ENCODE data around the gene CENPS.
"Not testable (repeated sequence)": the region's sequence is repeated elsewhere in the genome, so short reads cannot be mapped to it uniquely, and the experiment has no call there.

The CENPS gene

GRCh38 chr1:10421637-10422036 is 8.6 kb upstream of the CENPS start:
- DNase-seq: no peak

GRCh38 chr1:10424034-10424433 is 6.2 kb upstream of the CENPS start:
- DNase-seq: no peak

GRCh38 chr1:10424651-10425050 is 5.6 kb upstream of the CENPS start:
- no peak for DNase-seq

GRCh38 chr1:10425826-10426534 is 4.3 kb upstream of the CENPS start:
- not testable (repeated sequence) for DNase-seq

DNA sequence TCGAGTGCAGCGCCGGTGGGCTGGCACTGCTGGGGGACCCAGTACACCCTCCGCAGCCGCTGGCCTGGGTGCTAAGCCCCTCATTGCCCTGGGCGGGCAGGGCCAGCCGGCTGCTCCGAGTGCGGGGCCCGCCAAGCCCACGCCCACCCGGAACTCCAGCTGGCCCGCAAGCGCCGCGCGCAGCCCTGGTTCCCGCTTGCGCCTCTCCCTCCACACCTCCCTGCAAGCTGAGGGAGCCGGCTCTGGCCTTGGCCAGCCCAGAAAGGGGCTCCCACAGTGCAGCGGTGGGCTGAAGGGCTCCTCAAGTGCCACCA is 3.7 kb upstream of the CENPS start:
- not testable (repeated sequence) for DNase-seq

GRCh38 chr1:10428984-10429383 is 1.2 kb upstream of the CENPS start:
- no peak for DNase-seq

GRCh38 chr1:10429868-10430215 is 391 bp upstream of the CENPS start:
- no peak for DNase-seq

- DNase-seq: no peak
Observed at GRCh38 chr1:10431070-10431730, 967 bp downstream of the CENPS start.

GRCh38 chr1:10432910-10433700 is 2.9 kb downstream of the CENPS start:
- no peak for DNase-seq

GRCh38 chr1:10433790-10434189 is 3.6 kb downstream of the CENPS start:
- DNase-seq: no peak

GRCh38 chr1:10434590-10434989 is 4.4 kb downstream of the CENPS start:
- no peak for DNase-seq

GRCh38 chr1:10437052-10437451 is 6.8 kb downstream of the CENPS start:
- DNase-seq: no peak

DNA sequence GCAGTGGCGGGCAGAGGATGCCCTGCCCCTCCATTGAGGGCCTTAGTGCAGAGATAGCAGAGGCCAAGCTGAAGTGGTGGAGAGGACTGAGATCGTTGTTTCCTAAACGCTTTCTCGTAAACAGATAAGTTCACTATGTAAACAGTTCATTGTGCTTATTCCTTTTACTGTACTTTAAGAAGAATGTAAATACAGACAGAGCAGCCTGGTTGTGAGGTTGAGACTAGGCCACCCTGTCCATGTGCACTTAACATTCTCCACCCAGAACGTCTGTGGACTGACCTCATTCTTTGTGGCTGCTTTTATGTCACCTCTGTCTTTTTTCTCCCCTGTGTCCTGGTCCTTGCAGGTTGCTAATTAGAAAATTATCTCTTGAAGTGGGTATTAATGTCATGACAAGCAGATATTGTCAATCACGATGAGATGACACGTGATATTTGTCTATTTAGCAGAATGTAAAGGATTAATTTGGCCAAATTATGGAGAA is 8.5 kb downstream of the CENPS start:
- DNase-seq: no peak

DNA sequence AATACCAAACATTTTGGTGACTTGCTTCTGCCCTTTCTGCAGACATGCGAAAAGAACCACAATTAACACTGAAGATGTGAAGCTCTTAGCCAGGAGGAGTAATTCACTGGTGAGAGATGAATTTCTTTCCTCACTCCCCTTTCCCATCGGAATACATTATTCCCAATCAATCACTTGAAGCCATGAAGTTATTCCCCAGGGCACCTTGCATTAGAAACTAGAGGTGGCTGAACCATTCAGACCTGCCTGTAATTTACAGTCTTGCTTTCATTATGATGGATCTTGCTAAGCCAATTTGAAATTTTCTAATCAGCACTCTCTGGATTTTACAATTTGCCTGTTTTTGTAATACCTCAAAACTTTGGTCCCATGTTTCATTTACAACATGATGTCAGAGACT is 10.1 kb downstream of the CENPS start:
- DNase-seq: no peak

DNA sequence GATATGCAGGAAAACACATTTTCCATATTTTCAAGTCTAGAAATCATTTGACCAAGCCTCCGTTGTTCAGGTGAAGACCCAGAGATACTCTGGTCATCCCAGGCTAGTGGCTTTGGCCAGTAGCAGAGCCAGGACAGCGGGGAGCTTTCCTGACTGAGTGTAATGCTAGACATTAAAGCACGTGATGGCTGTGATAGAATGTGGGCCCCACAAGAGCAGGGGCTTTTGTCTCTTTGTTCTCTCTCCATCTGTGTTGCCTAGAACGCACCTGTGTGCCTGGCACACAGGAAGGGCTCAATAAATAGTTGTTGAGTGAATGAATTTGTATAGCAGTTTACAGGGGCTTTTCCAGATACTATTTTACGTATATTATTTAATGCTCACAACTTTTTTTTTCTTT is 10.6 kb downstream of the CENPS start:
- no peak for DNase-seq

GRCh38 chr1:10444248-10444647 is 14.0 kb downstream of the CENPS start:
- DNase-seq: no peak

- no peak for DNase-seq
Observed at GRCh38 chr1:10444795-10445397, 14.7 kb downstream of the CENPS start.

GRCh38 chr1:10446790-10447422 is 16.7 kb downstream of the CENPS start:
- no peak for DNase-seq

DNA sequence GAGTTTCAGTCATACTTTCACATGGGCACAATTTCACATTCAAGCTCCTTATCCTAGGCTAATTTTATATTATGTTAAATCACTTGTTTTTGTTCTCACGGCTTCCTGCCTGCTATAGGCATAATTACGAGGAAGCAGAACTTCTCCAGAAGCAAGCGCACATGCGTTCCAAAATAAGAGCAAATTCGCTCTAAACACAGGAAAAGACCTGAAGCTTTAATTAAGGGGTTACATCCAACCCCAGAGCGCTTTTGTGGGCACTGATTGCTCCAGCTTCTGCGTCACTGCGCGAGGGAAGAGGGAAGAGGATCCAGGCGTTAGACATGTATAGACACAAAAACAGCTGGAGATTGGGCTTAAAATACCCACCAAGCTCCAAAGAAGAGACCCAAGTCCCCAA is 19.5 kb downstream of the CENPS start, which contains the start of gene CORT:
Gene CORT (plus strand): TSS at position 281 of the 400 bp plus-strand sequence. CDS start 193 bp downstream, outside the sequence.
- no peak for DNase-seq

- DNase-seq: no peak
Observed at GRCh38 chr1:10450156-10450814, 20.1 kb downstream of the CENPS start.

DNA sequence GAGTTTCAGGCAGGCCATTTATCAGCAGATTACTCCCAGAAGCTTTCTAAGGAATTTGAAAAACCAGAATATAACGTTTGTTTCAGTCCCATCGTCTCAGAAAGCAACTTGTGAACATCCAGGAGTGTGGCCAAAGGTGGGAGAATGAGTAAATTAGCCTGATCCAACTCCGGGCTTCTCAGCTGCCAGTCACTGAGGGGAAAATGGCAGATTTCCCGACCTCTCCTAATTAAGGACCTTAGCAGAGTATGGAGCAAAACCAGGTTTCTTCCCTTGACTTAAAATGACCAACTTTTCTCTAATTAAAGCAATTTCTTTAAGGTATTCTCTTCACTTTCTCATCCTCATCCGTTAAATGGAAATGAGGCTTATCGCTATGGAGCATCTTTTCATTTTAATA is 20.6 kb downstream of the CENPS start:
- DNase-seq: no peak

DNA sequence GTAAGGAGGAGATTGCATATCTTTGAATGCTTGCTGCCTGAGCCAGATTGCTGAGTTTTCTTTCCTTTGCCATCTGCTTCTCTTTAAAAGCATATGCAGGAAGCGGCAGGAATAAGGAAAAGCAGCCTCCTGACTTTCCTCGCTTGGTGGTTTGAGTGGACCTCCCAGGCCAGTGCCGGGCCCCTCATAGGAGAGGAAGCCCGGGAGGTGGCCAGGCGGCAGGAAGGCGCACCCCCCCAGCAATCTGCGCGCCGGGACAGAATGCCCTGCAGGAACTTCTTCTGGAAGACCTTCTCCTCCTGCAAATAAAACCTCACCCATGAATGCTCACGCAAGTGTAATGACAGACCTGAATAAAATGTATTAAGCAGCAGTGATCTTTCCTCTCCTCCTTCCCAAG is 21.1 kb downstream of the CENPS start:
- no peak for DNase-seq
